NOMO-1 (cell line): ENCODE measurements around the gene KBTBD6.
"Not testable (repeated sequence)": the region's sequence is repeated elsewhere in the genome, so short reads cannot be mapped to it uniquely, and the experiment has no call there.

Experiments
- DNase-seq, 2 experiments: peaks; one replicate each; lab custom pipeline; 2025; ENCODE audit not compliant: unreplicated experiment in 2 of 2; lab: John Stamatoyannopoulos, UW

KBTBD6 gene

GRCh38 chr13:41137241-41137640 lies 4.6 kb upstream of the KBTBD6 start:
- no peak for DNase-seq

DNA sequence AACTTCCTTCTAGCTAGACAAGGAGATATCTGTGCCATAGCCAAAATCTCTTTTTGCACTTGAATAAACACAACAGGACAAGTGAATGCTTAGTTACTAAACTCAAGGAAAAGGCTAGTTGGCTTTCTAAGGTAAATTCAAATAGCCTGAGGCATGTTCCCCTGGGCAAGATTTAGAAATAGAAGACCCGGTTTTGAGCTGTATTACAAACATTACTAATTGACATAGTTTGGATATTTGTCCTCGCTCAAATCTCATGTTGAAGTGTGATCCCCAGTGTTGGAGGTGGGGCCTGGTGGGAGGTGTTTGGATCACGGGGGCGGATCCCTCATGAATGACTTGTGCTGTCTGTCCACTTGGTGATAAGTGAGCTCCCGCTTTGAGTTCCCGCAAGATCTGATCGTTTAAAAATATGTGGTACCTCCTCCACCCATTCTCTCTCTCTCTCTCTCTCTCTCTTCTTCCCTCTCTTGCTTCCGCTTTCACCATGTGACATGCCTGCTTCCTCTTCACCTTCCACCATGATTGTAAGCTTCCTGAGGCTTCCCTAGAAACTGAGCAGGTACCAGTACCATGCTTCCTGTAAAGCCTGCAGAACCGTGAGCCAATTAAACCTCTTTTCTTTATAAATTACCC lies 3.9 kb upstream of the KBTBD6 start:
- DNase-seq = no peak

GRCh38 chr13:41133951-41134350 lies 1.3 kb upstream of the KBTBD6 start:
- DNase-seq = no peak

DNA sequence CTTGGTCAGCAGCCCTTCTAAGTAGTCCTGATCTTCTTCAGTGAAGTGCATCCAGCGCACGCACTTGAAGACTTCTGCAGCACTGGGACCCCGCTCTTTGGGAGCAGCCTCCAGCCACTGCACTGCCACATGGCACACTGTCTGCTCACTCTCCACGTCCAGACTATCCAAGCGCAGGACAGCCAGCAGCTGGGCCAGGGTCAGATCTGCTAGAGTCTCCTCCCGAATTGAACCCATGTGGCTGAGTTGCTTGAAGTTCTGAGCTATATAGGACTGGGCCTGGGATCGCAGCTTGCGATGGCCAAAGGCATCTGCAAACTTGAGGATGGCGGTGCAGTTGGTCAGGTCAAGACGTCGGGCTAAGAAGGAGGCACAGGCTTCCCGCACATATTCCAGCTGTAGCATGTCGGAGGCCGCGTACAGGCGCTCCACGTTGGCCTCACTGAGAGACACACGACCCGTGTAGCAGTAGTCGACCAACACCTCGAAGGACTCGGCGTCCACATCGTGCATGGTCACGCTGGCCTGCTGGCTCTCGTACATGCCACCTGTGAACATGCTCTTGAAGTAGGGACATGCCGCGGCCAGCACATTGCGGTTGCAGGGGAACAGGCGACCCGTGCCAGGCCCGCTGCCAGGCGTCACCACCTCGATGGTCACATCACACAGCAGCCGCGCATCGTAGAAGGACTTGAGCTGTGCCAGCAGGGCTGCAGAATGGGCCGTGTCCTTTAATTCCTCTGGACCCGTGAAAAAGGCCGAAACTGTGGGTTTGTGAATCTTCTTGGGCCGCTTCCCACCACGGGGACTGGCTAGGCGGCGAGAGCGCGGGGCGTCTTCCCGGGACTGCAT lies 716 bp downstream of the KBTBD6 start:
- DNase-seq = not testable (repeated sequence)

DNA sequence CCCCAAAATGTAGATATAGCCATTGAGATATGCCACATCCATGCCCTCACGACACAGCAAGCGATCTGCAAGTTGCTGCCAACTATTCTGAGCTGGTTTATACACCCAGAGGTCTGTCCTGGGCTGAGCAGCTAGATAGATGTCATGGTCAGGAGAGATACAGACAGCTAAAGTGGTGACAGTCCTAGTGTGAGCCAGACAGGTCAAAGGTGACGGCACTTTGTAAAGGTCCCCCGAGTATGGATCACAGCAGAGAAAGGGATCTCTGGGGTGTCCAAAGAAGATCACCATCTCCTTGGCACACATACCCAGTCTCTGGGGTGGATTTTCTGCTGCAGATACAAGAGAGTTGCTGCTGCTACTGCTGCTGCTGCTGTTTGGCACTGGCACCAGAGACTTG lies 1.4 kb downstream of the KBTBD6 start:
- DNase-seq = not testable (repeated sequence)

DNA sequence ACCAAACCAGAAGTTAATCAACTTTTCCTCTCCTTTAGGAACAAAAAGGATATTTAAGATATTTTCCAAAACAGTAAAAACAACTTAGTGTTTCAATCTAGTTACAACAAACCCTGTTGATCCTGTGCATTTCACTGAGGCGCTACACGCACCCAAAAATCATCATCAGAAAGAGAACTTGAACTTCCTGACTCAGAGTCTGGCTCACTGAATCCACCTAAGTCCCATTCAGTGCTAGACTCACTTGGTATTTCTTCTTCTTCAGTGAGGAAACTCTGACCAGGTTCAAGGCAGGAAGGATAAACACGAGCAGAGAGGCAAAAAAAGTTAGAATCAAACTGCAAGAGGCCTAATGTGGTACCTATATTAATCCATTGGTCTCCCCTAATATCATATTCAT lies 2.2 kb downstream of the KBTBD6 start:
- no peak for DNase-seq

DNA sequence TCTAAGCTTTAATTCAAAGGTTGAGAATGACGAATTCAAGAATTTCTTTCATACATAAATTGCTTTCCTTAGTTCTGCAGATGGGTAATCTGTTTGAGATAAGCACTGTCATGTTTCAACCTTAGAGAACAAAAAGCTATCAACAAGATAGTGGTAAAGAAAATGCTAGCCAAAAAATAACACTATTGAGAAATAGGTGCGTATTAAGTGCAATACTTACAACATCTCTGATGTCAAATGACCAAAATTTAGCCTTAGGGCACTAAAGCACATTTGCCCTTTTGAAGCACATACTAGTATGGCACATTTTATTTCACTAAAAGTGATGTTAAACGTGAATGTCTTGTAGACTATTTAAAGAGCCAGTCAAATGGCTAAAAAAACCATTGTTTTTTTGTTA lies 4.9 kb downstream of the KBTBD6 start:
- DNase-seq = no peak

DNA sequence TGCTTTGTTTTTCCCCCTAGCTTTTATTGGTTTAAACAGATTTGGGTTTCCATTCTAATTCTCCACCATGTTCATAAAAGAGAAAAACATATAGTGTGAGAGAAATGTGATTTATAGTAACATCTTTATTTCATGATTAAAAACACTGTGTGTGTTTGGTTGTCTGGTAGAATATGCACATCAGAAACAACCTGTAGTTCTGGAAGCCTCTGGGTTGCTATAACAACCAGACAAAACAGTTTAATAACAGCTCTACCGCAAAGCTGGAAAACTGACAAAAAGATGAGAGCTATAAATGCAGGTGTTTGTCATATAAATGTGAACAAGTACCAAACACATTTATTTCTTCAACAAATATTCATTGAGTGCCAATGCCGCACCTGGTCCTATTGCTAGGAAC lies 9.8 kb downstream of the KBTBD6 start:
- no peak for DNase-seq

- no peak for DNase-seq
Measured at GRCh38 chr13:41117869-41118268, 14.7 kb downstream of the KBTBD6 start.

DNA sequence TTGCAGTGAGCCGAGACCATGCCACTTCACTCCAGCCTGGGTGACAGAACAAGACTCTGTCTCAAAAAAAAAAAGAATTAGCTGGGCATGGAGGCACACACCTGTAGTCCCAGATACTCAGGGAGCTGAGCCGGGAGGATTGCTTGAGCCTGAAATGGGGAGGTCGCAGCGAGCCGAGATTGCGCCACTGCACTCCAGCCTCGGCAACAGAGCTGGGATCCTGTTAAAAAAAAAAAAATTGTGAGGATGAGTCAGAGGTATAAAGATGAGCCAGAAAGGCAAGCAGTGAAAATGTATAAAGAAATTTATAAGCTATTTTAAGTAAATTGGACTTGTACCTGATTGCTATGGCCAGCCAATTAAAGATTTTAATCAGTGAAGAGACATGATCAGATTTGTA lies 21.1 kb downstream of the KBTBD6 start:
- no peak for DNase-seq

DNA sequence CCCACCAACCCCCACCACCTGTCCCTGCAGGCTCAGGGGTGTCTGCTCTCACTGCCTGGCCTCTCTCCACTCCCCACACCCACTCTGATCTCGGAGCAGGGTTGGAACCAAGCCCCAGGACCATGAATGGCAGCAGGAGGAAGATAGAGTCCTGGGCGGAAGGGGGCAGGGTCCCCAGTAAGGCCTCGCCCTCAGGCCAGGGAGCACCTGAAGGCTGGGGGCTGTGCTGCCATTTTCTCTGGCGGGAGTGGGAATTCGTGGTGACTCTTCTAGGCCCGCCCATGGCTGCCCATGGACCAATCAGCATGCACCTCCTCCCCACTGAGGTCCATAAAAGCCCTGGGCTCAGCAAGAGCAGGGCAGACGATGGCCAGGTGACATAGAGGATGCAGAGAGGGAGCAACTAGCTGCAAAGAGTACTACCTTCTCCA lies 25.0 kb downstream of the KBTBD6 start:
- no peak for DNase-seq

GRCh38 chr13:41107104-41107571 lies 25.5 kb downstream of the KBTBD6 start:
- no peak for DNase-seq

GRCh38 chr13:41099986-41100385 lies 32.6 kb downstream of the KBTBD6 start:
- no peak for DNase-seq

DNA sequence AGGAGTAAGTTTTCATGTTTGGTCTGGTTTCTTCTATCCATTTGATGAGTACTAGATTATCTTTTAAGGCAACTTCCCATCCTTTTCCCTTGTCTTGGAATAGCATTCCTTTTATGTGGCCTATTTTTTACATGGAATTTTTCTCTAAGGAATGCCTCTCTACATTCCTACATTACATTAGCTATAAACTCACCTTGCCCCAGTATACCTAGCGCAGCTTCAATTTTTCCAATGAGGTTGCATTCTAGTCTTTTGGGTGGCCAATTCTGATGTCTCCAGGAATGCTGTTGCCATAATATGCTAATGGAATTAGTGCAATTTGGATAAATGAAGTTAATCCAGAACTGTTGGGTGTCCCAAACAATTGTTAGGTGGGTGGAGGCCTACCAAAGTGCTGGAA lies 33.8 kb downstream of the KBTBD6 start:
- DNase-seq = no peak

GRCh38 chr13:41095681-41096080 lies 36.9 kb downstream of the KBTBD6 start:
- DNase-seq = not testable (repeated sequence)

- DNase-seq = peak; percentile 36 to 46
Measured at GRCh38 chr13:41085961-41086585, 46.5 kb downstream of the KBTBD6 start.

DNA sequence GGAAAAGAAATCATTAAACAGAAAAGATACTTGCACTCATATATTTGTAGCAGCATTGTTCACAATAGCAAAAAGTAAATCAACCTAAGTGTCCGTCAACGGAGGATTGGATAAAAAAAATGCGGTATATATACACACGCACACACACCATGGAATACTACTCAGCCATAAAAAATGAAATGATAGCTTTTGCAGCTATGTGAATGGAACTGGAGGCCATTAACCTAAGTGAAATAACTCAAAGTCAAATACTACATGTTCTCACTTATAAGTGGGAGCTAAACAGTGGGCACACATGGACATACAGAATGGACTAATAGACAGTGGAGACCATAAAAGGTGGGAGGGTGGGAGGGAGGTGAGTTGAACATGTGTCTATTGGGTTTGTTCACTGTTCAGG lies 52.9 kb downstream of the KBTBD6 start:
- DNase-seq = no peak
